Sigmoid colon (tissue), 7 donors: Measurements from ENCODE around the gene FNDC3A. TPM values are rescaled to one million over a fixed set of nuclear protein-coding genes. Genes with fewer than 3 reads are reported as not detected.

Experiments
- DNase-seq: peaks from one replicate; pipeline ENCODE4 v3.0.0-alpha.2; 2019
- H3K27ac ChIP-seq, 4 donors: fragments of 200-600 bp; sonication (generic); one replicate each; pipeline ENCODE4 v1.5.1; 2016 to 2019; ENCODE audit warnings: mild to moderate bottlenecking in 1 of 4
- H3K27me3 ChIP-seq, 3 donors: fragments of 200-600 bp; sonication (generic); one replicate each; pipeline ENCODE4 v1.5.1; 2019; ENCODE audit warnings: mild to moderate bottlenecking in 1 of 3
- H3K36me3 ChIP-seq, 4 donors: fragments of 200-600 bp; sonication (generic); one replicate each; pipeline ENCODE4 v1.5.1; 2016 to 2019
- H3K4me1 ChIP-seq, 4 donors: fragments of 200-600 bp; sonication (generic); one replicate each; pipeline ENCODE4 v1.5.1; 2017 to 2019
- H3K4me3 ChIP-seq, 4 donors: fragments of 200-600 bp; sonication (generic); one replicate each; pipeline ENCODE4 v1.5.1; 2017 to 2019; ENCODE audit warnings: mild to moderate bottlenecking in 2 of 4, moderate library complexity in 1 of 4
- H3K9me3 ChIP-seq, 4 donors: fragments of 200-600 bp in 3 of 4; sonication (generic) in 3 of 4; one replicate each; pipeline versions ENCODE4 v1.5.1 to v1.6.1; 2013 to 2019
- CTCF ChIP-seq, 4 experiments: fragments of 450-650 bp in 3 of 4; fragments of 200-600 bp in 1 of 4; IDR thresholded peaks; one replicate each; pipeline ENCODE4 v1.5.1; 2016 to 2019; ENCODE audit warnings: antibody characterized with exemption in 4 of 4, mild to moderate bottlenecking in 3 of 4, moderate library complexity in 2 of 4
- EP300 ChIP-seq, 4 donors: sonication (generic); formaldehyde crosslinking; IDR thresholded peaks; one replicate each; pipeline ENCODE4 v1.6.1; 2017; ENCODE audit warnings: antibody characterized with exemption in 4 of 4
- POLR2A ChIP-seq, 2 donors: fragments of 450-650 bp; IDR thresholded peaks; one replicate each; pipeline ENCODE4 v1.6.1; 2016; ENCODE audit warnings: antibody characterized with exemption in 2 of 2, mild to moderate bottlenecking in 2 of 2, moderate library complexity in 2 of 2
- POLR2AphosphoS5 ChIP-seq, 4 donors: sonication (generic); formaldehyde crosslinking; IDR thresholded peaks; one replicate each; pipeline ENCODE4 v1.6.1; 2017; ENCODE audit warnings: antibody characterized with exemption in 4 of 4
- WGBS, 2 donors: extraction: QIAGEN DNeasy Blood & Tissue Kit; methylation state at CpG; one replicate each; pipeline ENCODE4 v1.1.7; 2013; 5-methylcytosine and 5-hydroxymethylcytosine counted together
- intact Hi-C: fragments of 100-400 bp; cut with DNase I; formaldehyde crosslinking; loops from one replicate; pipeline ENCODE4 v1.15.1; 2023
- polyA plus RNA-seq, 3 donors: library from polyadenylated mRNA; stranded (reverse); fragments of 200-250 nt; gene quantifications; one replicate each; pipeline ENCODE4 v1.2.3, GENCODE V29; 2013
- total RNA-seq, 4 donors: library from RNA; depleted of rRNA; stranded (reverse); fragments of >200 nt; gene quantifications; one replicate each; pipeline ENCODE4 v1.1.0, GENCODE V29; 2016
- donor health status: healthy with polysubstance abuse.
- donor health status: Bipolar disorder and iron deficiency.
- donor health status: healthy.

FNDC3A gene
- total and polyA plus RNA-seq, 7 donors = 14.4 to 61.4 (median 47.8) TPM

GRCh38 chr13:49042476-49042875 lies 66.8 kb downstream of the FNDC3A start:
- DNase-seq = no peak
- no peaks in the 10 kb centered on the region for H3K9me3 ChIP-seq
- 95% methylated on average over 2 of the region's 2 CpGs for WGBS, 2 donors
- no peak overlapping the region for H3K4me3 ChIP-seq
- peaks cover 0 to 3% (median 0%) of the 10 kb centered on the region in 4 donors for H3K36me3 ChIP-seq
- TF ChIP-seq CTCF (IDR thresholded peaks at IDR 0.05) = no peak
- no peak for TF ChIP-seq POLR2AphosphoS5 (IDR thresholded peaks at IDR 0.05)
- no peak for TF ChIP-seq POLR2A (IDR thresholded peaks at IDR 0.05)
- TF ChIP-seq EP300 (IDR thresholded peaks at IDR 0.05) = no peak
- intact Hi-C loops = no loop called here
- H3K27ac ChIP-seq = no peak overlapping the region
- peaks cover 0 to 5% (median 0%) of the 10 kb centered on the region in 4 donors for H3K4me1 ChIP-seq
- no peaks in the 10 kb centered on the region for H3K27me3 ChIP-seq

GRCh38 chr13:49044008-49044407 lies 68.3 kb downstream of the FNDC3A start:
- TF ChIP-seq EP300 (IDR thresholded peaks at IDR 0.05) (no peak), CTCF (IDR thresholded peaks at IDR 0.05) (no peak), POLR2AphosphoS5 (IDR thresholded peaks at IDR 0.05) (no peak), POLR2A (IDR thresholded peaks at IDR 0.05) (no peak)

GRCh38 chr13:49044836-49045235 lies 69.1 kb downstream of the FNDC3A start:
- no peaks in the 10 kb centered on the region for H3K27me3 ChIP-seq
- H3K27ac ChIP-seq = no peak overlapping the region
- H3K9me3 ChIP-seq = no peaks in the 10 kb centered on the region
- intact Hi-C loops = no loop called here
- peaks cover 0 to 5% (median 0%) of the 10 kb centered on the region in 4 donors for H3K4me1 ChIP-seq
- 96 to 98% methylated on average over 2 of the region's 2 CpGs for WGBS, 2 donors
- DNase-seq = no peak
- no peak for TF ChIP-seq CTCF (IDR thresholded peaks at IDR 0.05)
- TF ChIP-seq EP300 (IDR thresholded peaks at IDR 0.05) = no peak
- TF ChIP-seq POLR2AphosphoS5 (IDR thresholded peaks at IDR 0.05) = no peak
- TF ChIP-seq POLR2A (IDR thresholded peaks at IDR 0.05) = no peak
- H3K36me3 ChIP-seq = peaks cover 0 to 3% (median 0%) of the 10 kb centered on the region in 4 donors
- no peak overlapping the region for H3K4me3 ChIP-seq

More at GRCh38 chr13:49044008-49044407, 68.3 kb downstream of the FNDC3A start:
- H3K9me3 ChIP-seq = no peaks in the 10 kb centered on the region
- intact Hi-C loops = no loop called here
- H3K4me1 ChIP-seq = peaks cover 0 to 5% (median 0%) of the 10 kb centered on the region in 4 donors
- no peaks in the 10 kb centered on the region for H3K27me3 ChIP-seq
- no peak overlapping the region for H3K4me3 ChIP-seq
- H3K36me3 ChIP-seq = peaks cover 0 to 3% (median 0%) of the 10 kb centered on the region in 4 donors
- no peak for DNase-seq
- H3K27ac ChIP-seq = no peak overlapping the region
- 62 to 64% methylated on average over 3 of the region's 3 CpGs for WGBS, 2 donors

GRCh38 chr13:49046002-49046401 lies 70.3 kb downstream of the FNDC3A start:
- Histone ChIP-seq H3K27me3 (no peaks in the 10 kb centered on the region), H3K4me3 (no peak overlapping the region), H3K4me1 (peaks cover 0 to 5% (median 0%) of the 10 kb centered on the region in 4 donors), H3K36me3 (peaks cover 0 to 3% (median 0%) of the 10 kb centered on the region in 4 donors), H3K27ac (no peak overlapping the region), H3K9me3 (peaks cover 0 to 2% (median 0%) of the 10 kb centered on the region in 4 donors)
- no peak for DNase-seq
- intact Hi-C loops = no loop called here
- WGBS, 2 donors = 83 to 87% methylated on average over 2 of the region's 2 CpGs
- TF ChIP-seq POLR2AphosphoS5 (IDR thresholded peaks at IDR 0.05) (no peak), CTCF (IDR thresholded peaks at IDR 0.05) (no peak), EP300 (IDR thresholded peaks at IDR 0.05) (no peak), POLR2A (IDR thresholded peaks at IDR 0.05) (no peak)

GRCh38 chr13:49046519-49046918 lies 70.8 kb downstream of the FNDC3A start:
- TF ChIP-seq EP300 (IDR thresholded peaks at IDR 0.05) = no peak
- no peak for TF ChIP-seq POLR2AphosphoS5 (IDR thresholded peaks at IDR 0.05)
- no peak for TF ChIP-seq CTCF (IDR thresholded peaks at IDR 0.05)
- no peak for TF ChIP-seq POLR2A (IDR thresholded peaks at IDR 0.05)
- intact Hi-C loops = no loop called here
- no peak overlapping the region for H3K27ac ChIP-seq
- H3K4me3 ChIP-seq = no peak overlapping the region
- no peak for DNase-seq
- H3K4me1 ChIP-seq = peaks cover 0 to 5% (median 0%) of the 10 kb centered on the region in 4 donors
- no peaks in the 10 kb centered on the region for H3K27me3 ChIP-seq
- peaks cover 0 to 3% (median 0%) of the 10 kb centered on the region in 4 donors for H3K36me3 ChIP-seq
- 97 to 99% methylated on average over 2 of the region's 2 CpGs for WGBS, 2 donors
- H3K9me3 ChIP-seq = peaks cover 0 to 2% (median 0%) of the 10 kb centered on the region in 4 donors
